Trophoblast cell (in vitro differentiated cells and primary cell): Measurements from ENCODE around the gene RAB44.

Experiments
- DNase-seq, 2 donors: peaks; one replicate each; pipeline ENCODE4 v3.0.0-alpha.2; 2016
- H2AFZ ChIP-seq: 2 replicates; pipeline ENCODE4 v1.6.1; 2013; ENCODE audit warnings: low read length, moderate library complexity, mild to moderate bottlenecking; ENCODE audit not compliant: insufficient read depth, poor library complexity
- H2AK5ac ChIP-seq: 2 replicates; pipeline ENCODE4 v1.6.1; 2013; ENCODE audit warnings: mild to moderate bottlenecking, low read length
- H2BK120ac ChIP-seq: 2 replicates; pipeline ENCODE4 v1.6.1; 2013; ENCODE audit warnings: low read length, mild to moderate bottlenecking, moderate library complexity; ENCODE audit not compliant: insufficient read depth, poor library complexity
- H2BK12ac ChIP-seq: 2 replicates; pipeline ENCODE4 v1.6.1; 2013; ENCODE audit warnings: mild to moderate bottlenecking, low read length, moderate library complexity
- H2BK5ac ChIP-seq: 2 replicates; pipeline ENCODE4 v1.6.1; 2013; ENCODE audit warnings: low read length, low read depth, moderate library complexity, mild to moderate bottlenecking; ENCODE audit not compliant: poor library complexity
- H3K14ac ChIP-seq: 2 replicates; pipeline ENCODE4 v1.6.1; 2013; ENCODE audit warnings: mild to moderate bottlenecking, low read length
- H3K18ac ChIP-seq: 2 replicates; pipeline ENCODE4 v1.6.1; 2013; ENCODE audit warnings: mild to moderate bottlenecking, low read length
- H3K23ac ChIP-seq: 2 replicates; pipeline ENCODE4 v1.6.1; 2013; ENCODE audit warnings: low read length
- H3K27ac ChIP-seq: 2 replicates; pipeline ENCODE4 v1.5.1; 2013; ENCODE audit warnings: low read depth, mild to moderate bottlenecking, inconsistent platforms, low read length, moderate library complexity
- H3K27me3 ChIP-seq: 2 replicates; pipeline ENCODE4 v1.6.1; 2013; ENCODE audit warnings: inconsistent platforms, mild to moderate bottlenecking, low read length, moderate library complexity; ENCODE audit not compliant: insufficient read depth
- H3K36me3 ChIP-seq, 2 experiments: 1 replicate in 1 of 2; 2 replicates in 1 of 2; pipeline ENCODE4 v1.6.1; 2013; ENCODE audit warnings: low read length in 2 of 2, mild to moderate bottlenecking in 2 of 2, moderate library complexity in 1 of 2; ENCODE audit not compliant: insufficient read depth in 2 of 2, control insufficient read depth in 1 of 2
- H3K4ac ChIP-seq: 2 replicates; pipeline ENCODE4 v1.6.1; 2013; ENCODE audit warnings: low read depth, mild to moderate bottlenecking, low read length, moderate library complexity
- H3K4me1 ChIP-seq, 2 experiments: 1 replicate in 1 of 2; 2 replicates in 1 of 2; pipeline ENCODE4 v1.6.1; 2013; ENCODE audit warnings: low read length in 2 of 2, mild to moderate bottlenecking in 2 of 2, moderate library complexity in 1 of 2; ENCODE audit not compliant: insufficient read depth in 2 of 2, control insufficient read depth in 1 of 2
- H3K4me2 ChIP-seq: 2 replicates; pipeline ENCODE4 v1.6.1; 2013; ENCODE audit warnings: inconsistent platforms, mild to moderate bottlenecking, low read length, moderate library complexity
- H3K4me3 ChIP-seq: 2 replicates; pipeline ENCODE4 v1.5.1; 2013; ENCODE audit warnings: mild to moderate bottlenecking, low read depth, low read length, inconsistent platforms
- H3K79me1 ChIP-seq: one replicate; pipeline ENCODE4 v1.6.1; 2013; ENCODE audit warnings: low read length
- H3K79me2 ChIP-seq: 2 replicates; pipeline ENCODE4 v1.6.1; 2013; ENCODE audit warnings: low read length, mild to moderate bottlenecking; ENCODE audit not compliant: control insufficient read depth, insufficient read depth, poor library complexity
- H3K9ac ChIP-seq: 2 replicates; pipeline ENCODE4 v1.6.1; 2013; ENCODE audit warnings: mild to moderate bottlenecking, low read length
- H3K9me3 ChIP-seq: 2 replicates; pipeline ENCODE4 v1.6.1; 2013; ENCODE audit warnings: low read depth, mild to moderate bottlenecking, control low read depth, inconsistent platforms, low read length; ENCODE audit not compliant: insufficient read depth
- H4K12ac ChIP-seq: 2 replicates; pipeline ENCODE4 v1.6.1; 2013; ENCODE audit warnings: low read depth, mild to moderate bottlenecking, low read length, moderate library complexity
- H4K8ac ChIP-seq: 2 replicates; pipeline ENCODE4 v1.6.1; 2013; ENCODE audit warnings: low read depth, mild to moderate bottlenecking, low read length, moderate library complexity
- H4K91ac ChIP-seq: one replicate; pipeline ENCODE4 v1.6.1; 2013; ENCODE audit warnings: low read depth, mild to moderate bottlenecking, low read length, moderate library complexity
- whole genome bisulfite sequencing: extraction: QIAGEN DNeasy Blood & Tissue Kit; methylation state at CpG from one replicate; pipeline ENCODE4 v1.1.7; 2013; ENCODE audit warnings: missing lambda C conversion rate; ENCODE audit not compliant: insufficient read length, insufficient coverage; ENCODE audit errors: extremely low coverage; 5-methylcytosine and 5-hydroxymethylcytosine counted together

The RAB44 gene

DNA sequence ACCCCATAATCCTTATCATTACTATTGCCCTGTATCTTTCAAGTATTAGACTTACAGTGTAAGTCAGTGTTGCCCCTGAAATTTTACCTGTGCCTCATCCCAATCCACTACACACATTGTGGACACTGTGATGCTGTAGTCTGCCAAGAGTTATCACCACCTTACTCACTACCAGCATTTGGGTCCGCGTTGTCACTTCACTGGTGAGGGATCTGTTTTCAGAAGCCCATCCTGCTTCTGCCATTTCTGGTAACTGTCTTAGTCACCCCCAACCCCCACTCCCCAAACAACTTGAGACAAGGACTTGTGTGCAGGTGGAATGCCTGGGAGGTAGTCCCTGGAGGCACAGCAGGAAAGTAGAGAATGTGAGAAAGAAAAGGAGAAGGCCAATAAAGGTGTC is 6.0 kb upstream of the RAB44 start:
- Histone ChIP-seq H3K79me2 (no peaks in the 10 kb centered on the region), H4K8ac (no peak overlapping the region)
- WGBS, result no CpG with 5 or more reads among the region's 2 CpGs

DNA sequence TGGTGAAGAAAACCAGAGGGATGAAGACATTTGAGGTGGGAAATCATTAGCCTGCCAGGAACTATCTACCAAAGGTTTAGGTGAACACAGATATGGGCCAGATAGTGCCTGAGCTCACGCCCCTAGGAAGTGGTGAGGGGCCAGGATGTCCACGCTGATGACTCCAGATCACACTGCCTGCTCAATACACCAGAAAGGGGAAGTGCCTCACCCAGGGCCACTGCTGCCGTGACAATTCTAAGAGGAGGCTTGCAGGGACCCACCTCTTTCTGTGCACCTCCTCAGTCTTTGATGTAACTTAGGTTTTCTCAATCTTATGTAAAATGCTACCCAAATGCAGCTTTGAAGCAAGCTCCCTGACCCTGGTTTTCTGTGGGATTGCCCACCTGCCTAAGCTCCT is 5.4 kb upstream of the RAB44 start:
- H2BK12ac ChIP-seq, result no peak overlapping the region
- H3K9me3 ChIP-seq, result peaks cover under 1% of the 10 kb centered on the region
- no peak overlapping the region for H2BK120ac ChIP-seq
- H3K27me3 ChIP-seq, result no peaks in the 10 kb centered on the region
- H3K27ac ChIP-seq, result no peak overlapping the region
- H3K4me2 ChIP-seq, result no peak overlapping the region
- no peak overlapping the region for H4K91ac ChIP-seq
- H3K4me1 ChIP-seq, result peaks cover 3% of the 10 kb centered on the region in 2 experiments
- H3K4me3 ChIP-seq, result no peak overlapping the region
- no peak overlapping the region for H3K18ac ChIP-seq
- H3K9ac ChIP-seq, result no peak overlapping the region
- no CpG with 5 or more reads among the region's 3 CpGs for WGBS
- H2BK5ac ChIP-seq, result no peak overlapping the region
- H3K4ac ChIP-seq, result no peak overlapping the region
- no peak overlapping the region for H4K8ac ChIP-seq
- H3K79me2 ChIP-seq, result no peaks in the 10 kb centered on the region
- H2AK5ac ChIP-seq, result no peak overlapping the region
- H3K23ac ChIP-seq, result no peak overlapping the region
- no peaks in the 10 kb centered on the region for H3K79me1 ChIP-seq
- H4K12ac ChIP-seq, result no peak overlapping the region
- H3K36me3 ChIP-seq, result no peaks in the 10 kb centered on the region
- H3K14ac ChIP-seq, result no peak overlapping the region
- H2AFZ ChIP-seq, result no peak overlapping the region
- no peak for DNase-seq

More for the DNA sequence above, 6.0 kb upstream of the RAB44 start:
- Histone ChIP-seq H2BK5ac (no peak overlapping the region), H4K12ac (no peak overlapping the region), H2BK120ac (no peak overlapping the region), H3K4me1 (peaks cover 3% of the 10 kb centered on the region in 2 experiments), H3K4me2 (no peak overlapping the region), H3K27ac (no peak overlapping the region), H3K23ac (no peak overlapping the region), H3K36me3 (peaks cover 5% of the 10 kb centered on the region in 2 experiments), H3K4ac (no peak overlapping the region), H3K27me3 (no peaks in the 10 kb centered on the region), H3K14ac (no peak overlapping the region), H3K79me1 (no peaks in the 10 kb centered on the region), H2AK5ac (no peak overlapping the region), H3K9me3 (no peaks in the 10 kb centered on the region), H3K4me3 (no peak overlapping the region), H3K18ac (no peak overlapping the region), H3K9ac (no peak overlapping the region), H4K91ac (no peak overlapping the region), H2AFZ (no peak overlapping the region), H2BK12ac (no peak overlapping the region)
- peak; percentile 56 to 66 for DNase-seq

DNA sequence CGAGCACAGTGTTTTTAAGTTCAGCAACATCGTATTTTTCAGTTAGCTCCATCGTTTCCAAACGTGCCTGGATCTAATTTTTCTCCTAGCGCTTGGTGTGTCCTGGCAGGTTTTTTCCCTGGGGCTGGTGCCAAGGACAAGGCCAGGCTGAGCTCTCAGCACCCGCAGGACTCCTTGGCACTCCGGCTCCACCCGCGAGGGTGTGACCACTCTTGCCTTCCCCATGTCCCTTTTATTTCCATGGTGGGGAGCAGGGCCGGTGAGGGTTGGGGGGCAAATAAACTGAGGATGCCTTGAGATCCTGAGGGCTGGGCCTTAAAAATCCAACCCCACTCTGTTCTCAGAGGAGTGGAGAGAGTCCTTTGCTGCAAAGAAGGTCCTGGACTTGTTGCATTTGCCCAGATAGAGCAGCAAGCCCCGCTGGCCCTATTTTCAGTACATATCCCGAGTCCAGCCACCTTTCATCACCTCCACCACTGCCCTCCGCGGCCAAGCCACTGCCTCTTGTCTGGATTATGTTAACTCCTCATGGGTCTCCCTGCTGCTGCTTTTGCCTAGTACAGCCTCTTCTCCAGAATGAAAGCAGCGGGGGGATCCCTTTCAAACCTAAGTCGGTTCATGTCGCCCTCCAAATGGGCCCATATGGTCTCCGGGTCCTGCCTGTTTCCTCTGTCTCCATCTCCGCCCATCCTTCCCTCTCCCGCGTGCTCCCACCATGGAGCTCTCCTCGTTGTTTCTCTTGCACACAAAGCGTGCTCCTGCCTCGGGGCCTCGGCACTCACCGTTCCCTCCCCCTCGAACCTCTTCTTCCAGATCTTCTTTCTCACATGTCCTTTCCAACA is 4.5 kb upstream of the RAB44 start:
- no CpG with 5 or more reads among the region's 27 CpGs for WGBS
- no peaks in the 10 kb centered on the region for H3K79me2 ChIP-seq

DNA sequence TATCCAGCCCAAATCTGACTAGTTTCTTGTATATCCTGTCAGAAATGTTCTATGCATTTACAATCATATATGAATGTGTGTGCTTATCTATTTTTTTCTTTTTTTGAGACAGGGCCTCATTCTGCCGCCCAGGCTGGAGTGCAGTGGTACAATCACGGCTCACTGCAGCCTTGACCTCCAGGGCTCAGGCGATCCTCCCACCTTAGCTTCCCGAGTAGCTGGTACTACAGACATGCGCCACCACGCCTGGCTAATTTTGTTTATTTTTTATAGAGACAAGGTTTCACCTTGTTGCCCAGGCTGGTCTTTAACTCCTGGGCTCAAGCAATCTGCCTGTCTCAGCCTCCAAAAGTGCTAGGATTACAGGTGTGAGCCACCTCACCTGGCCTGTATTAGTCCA is 3.0 kb upstream of the RAB44 start:
- no peak overlapping the region for H4K12ac ChIP-seq
- no peak overlapping the region for H3K18ac ChIP-seq
- no peak overlapping the region for H3K4me2 ChIP-seq
- H3K27ac ChIP-seq, result no peak overlapping the region
- no peaks in the 10 kb centered on the region for H3K79me2 ChIP-seq
- no peaks in the 10 kb centered on the region for H3K27me3 ChIP-seq
- no peak overlapping the region for H3K4ac ChIP-seq
- no peak overlapping the region for H3K4me3 ChIP-seq
- no peak overlapping the region for H2BK12ac ChIP-seq
- H3K79me1 ChIP-seq, result no peaks in the 10 kb centered on the region
- peaks cover 5% of the 10 kb centered on the region for H3K9me3 ChIP-seq
- H2BK5ac ChIP-seq, result no peak overlapping the region
- peaks cover 3% of the 10 kb centered on the region in 2 experiments for H3K4me1 ChIP-seq
- H3K36me3 ChIP-seq, result no peaks in the 10 kb centered on the region
- no peak for DNase-seq
- H4K91ac ChIP-seq, result no peak overlapping the region
- H3K23ac ChIP-seq, result no peak overlapping the region
- no peak overlapping the region for H2AFZ ChIP-seq
- H2BK120ac ChIP-seq, result no peak overlapping the region
- H4K8ac ChIP-seq, result no peak overlapping the region
- H2AK5ac ChIP-seq, result no peak overlapping the region
- H3K14ac ChIP-seq, result no peak overlapping the region
- WGBS, result no CpG with 5 or more reads among the region's 6 CpGs
- no peak overlapping the region for H3K9ac ChIP-seq

More for the DNA sequence above, 4.5 kb upstream of the RAB44 start:
- H2BK5ac ChIP-seq, result no peak overlapping the region
- no peak overlapping the region for H3K4ac ChIP-seq
- H3K36me3 ChIP-seq, result no peaks in the 10 kb centered on the region
- no peak for DNase-seq
- peaks cover 5% of the 10 kb centered on the region for H3K9me3 ChIP-seq
- no peak overlapping the region for H3K14ac ChIP-seq
- H3K79me1 ChIP-seq, result no peaks in the 10 kb centered on the region
- H3K4me2 ChIP-seq, result no peak overlapping the region
- H3K23ac ChIP-seq, result no peak overlapping the region
- no peak overlapping the region for H2BK12ac ChIP-seq
- H3K9ac ChIP-seq, result no peak overlapping the region
- no peak overlapping the region for H3K4me3 ChIP-seq
- H3K18ac ChIP-seq, result no peak overlapping the region
- no peak overlapping the region for H2BK120ac ChIP-seq
- H4K91ac ChIP-seq, result no peak overlapping the region
- no peaks in the 10 kb centered on the region for H3K27me3 ChIP-seq
- no peak overlapping the region for H3K27ac ChIP-seq
- no peak overlapping the region for H2AFZ ChIP-seq
- no peak overlapping the region for H4K8ac ChIP-seq
- peaks cover 3% of the 10 kb centered on the region in 2 experiments for H3K4me1 ChIP-seq
- H2AK5ac ChIP-seq, result no peak overlapping the region
- H4K12ac ChIP-seq, result no peak overlapping the region
